HG03571 (cell line): ENCODE data around the gene SLC9B1.
"Not testable (repeated sequence)": the region's sequence is repeated elsewhere in the genome, so short reads cannot be mapped to it uniquely, and the experiment has no call there.

Experiments
- ATAC-seq: cut with Tn5 transposase; IDR thresholded peaks from one replicate; pipeline ENCODE4 v1.9.1; 2021; ENCODE audit not compliant: unreplicated experiment

SLC9B1 gene

DNA sequence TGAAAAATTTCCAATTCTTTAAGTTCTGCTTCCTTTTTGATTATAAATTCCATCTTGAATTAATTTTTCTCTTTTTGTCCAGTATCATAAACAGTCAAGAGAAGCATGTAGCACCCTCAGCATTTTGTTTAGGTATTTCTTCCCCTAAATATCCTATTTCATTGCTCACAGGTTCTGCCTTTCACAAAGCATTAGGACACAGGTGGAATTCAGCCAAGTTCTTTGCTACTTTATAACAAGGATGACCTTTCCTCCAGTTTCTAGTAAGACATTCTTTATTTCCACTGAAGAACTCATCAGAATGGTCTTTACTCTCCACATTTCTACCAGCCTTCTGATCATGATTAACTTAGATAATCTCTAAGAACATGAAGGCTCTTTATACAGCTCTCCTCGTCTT is 7.4 kb downstream of the SLC9B1 start:
- ATAC-seq: no peak

DNA sequence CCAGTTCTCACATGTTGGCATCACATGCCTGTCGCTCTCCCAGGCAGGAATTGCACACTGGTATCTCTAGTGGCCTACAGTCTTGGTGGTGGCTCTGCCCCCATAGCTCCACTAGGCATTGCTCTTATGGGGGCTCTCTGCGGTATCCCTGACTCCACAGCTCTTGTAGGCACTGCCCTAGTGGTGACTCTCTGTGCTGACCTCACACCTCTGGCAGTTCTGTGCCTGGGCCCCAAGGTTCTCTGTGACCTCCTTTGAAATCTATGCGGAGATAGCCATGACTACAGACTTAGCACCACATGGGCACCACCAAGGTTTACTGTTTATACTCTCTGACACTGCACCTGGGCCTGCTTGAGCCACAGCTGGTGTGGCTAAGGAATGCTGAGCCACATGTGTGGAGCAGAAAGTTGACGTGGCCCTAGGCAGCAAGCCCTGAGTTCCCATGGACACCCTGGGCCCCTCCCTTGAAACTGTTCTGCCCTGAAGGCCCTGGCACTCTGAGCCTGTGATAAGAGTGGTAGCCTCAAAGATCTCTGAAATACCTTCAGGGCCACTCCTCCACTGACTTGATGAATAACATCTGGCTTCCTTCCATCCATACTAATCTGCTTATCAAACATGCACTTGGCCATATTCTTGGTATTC is 8.0 kb downstream of the SLC9B1 start:
- ATAC-seq: no peak

DNA sequence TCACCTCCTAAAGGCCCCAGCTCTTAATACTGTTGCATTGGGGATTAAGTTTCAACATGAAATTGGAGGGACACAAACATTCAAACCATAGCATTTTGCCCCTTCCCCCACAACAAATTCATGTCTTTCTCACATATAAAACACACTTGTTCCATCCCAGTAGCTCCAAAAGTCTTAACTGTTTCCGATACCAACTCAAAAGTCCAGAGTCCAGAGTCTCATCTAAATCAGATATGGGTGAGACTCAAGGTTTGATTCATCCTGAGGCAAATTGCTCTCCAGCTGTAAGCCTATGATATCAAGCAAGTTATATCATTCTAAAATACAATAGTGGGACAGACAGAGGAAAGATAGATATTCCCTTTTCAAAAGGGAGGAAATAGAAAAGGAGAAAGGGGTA is 8.7 kb downstream of the SLC9B1 start:
- no peak for ATAC-seq

DNA sequence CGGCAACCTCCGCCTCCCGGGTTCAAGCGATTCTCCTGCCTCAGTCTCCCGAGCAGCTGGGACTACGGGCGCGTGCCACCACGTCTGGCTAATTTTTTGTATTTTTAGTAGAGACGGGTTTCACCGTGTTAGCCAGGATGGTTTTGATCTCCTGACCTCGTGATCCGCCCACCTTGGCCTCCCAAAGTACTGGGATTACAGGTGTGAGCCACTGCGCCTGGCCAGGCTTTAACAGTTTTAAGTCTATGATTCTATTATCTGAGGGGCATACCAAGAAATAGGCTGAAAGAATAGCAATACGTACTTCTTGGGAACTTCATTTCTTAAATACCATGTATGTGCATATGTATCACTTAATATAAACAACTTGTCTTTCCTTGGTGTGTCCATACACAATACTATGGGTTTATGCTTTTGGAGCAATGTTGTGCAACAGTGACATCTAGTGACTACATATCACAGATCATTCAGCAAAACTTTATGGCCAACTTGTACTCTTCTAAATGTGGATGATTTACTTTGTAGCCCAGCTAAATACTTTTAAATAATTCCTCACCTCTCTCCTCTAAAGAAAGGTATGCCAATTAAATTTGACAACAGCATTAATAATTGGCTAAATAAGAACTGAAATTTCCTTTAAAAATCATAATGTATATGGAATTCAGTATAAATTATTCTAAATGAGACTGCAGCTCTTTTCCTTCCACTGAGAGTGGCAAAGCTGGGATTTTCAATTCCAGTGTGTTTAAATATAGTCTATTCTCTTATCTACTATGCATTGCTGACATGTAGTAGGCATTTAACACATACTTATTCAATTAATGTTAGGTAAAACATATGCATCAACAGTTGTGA is 10.4 kb downstream of the SLC9B1 start:
- ATAC-seq: peak; percentile 86

DNA sequence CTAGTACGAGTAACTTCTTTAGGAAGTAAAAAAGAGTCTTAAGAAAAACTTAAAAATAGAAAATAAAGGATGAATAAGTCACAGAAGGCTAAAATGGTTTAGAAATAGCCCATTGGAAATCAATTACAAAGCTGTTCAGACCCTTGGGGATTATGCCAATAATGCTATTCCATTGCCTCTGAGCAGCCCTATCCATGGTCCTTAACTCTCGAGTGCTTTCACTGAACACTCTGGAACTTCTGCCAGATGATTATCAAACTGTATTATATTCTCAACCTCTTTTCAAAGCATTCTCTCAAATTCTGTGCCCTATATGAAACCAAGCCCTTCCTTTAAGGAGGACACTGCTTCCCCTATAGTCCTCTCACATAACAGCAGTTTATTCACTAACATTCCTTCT is 17.0 kb downstream of the SLC9B1 start:
- ATAC-seq: no peak

DNA sequence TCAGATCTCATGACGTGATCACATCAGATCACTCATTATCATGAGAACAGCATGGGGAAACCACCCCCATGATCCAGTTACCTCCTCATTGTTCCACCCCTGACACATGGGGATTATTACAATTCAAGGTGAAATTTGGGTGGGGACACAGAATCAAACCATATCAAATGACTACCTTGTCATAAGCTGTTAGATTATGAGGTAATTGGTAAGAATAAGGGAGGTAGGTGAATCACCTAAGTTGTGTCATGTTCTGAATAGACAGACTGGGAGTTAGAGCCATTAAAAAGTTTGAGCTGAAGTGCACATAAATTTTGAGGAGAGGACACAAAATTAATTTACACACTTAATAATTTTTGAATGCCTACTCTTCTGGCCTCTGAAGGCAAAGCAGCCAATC is 24.7 kb downstream of the SLC9B1 start:
- ATAC-seq: no peak

DNA sequence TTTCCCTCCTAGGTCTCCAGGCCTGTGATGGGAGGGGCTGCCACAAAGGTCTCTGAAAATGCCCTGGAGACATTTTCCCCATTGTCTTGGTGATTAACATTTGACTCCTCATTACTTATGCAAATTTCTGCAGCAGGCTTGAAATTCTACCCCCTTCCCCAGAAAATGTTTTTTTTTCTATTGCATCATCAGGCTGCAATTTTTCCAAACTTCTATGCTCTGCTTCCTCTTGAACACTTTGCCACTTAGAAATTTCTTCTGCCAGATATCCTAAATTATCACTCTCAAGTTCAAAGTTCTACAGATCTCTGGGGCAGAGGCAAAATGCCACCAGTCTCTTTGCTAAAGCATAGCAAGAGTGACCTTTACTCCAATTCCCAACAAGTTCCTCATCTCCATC is 25.5 kb downstream of the SLC9B1 start:
- ATAC-seq: not testable (repeated sequence)

GRCh38 chr4:102988429-102989020 is 31.0 kb downstream of the SLC9B1 start:
- no peak for ATAC-seq

GRCh38 chr4:102981005-102981404 is 38.5 kb downstream of the SLC9B1 start:
- ATAC-seq: no peak

- not testable (repeated sequence) for ATAC-seq
These were observed 57.7 kb downstream of the SLC9B1 start for GRCh38 chr4:102961813-102962212.

DNA sequence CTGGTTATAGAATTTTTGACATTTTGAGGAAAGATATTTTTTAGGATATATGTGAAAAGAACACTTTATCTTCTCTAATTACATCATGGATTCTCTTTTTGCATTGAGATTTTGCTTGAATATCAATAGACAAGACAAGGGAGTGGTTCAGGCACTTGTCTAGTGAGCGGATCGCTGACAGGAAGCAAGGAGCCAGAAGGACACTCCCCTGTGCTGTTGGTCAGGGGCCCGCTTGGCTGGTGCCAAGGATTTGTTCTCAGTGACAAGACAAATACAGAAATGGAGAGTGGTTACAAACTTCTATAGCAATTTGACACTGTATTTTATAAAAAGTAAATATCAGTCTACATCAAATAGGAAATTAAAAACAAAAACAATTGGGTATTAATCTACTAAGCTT is 60.0 kb downstream of the SLC9B1 start:
- ATAC-seq: no peak

DNA sequence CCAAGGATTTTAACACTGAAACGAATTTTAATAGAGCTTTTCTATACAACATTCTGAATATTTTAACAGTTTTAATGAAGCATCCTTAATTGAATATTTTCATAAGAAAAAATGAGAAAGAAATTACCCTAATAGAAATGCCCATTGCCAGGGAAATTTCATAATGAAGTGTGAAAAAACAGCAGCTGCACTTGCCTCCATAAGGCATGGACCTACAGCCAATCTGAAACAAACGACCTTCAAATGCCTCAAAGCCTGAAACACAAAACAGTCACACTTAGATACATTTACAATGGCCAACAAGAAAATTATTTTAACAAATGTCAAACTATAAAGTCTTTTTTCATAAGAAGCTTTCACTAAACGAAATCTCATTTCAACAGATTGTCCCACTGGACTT is 74.4 kb downstream of the SLC9B1 start:
- no peak for ATAC-seq

GRCh38 chr4:102938063-102938462 is 81.4 kb downstream of the SLC9B1 start:
- ATAC-seq: not testable (repeated sequence)

- ATAC-seq: no peak
These were observed 83.8 kb downstream of the SLC9B1 start for GRCh38 chr4:102935716-102936115.

GRCh38 chr4:102919697-102920096 is 99.8 kb downstream of the SLC9B1 start:
- not testable (repeated sequence) for ATAC-seq

- no peak for ATAC-seq
These were observed 100.6 kb downstream of the SLC9B1 start for GRCh38 chr4:102918859-102919258.

DNA sequence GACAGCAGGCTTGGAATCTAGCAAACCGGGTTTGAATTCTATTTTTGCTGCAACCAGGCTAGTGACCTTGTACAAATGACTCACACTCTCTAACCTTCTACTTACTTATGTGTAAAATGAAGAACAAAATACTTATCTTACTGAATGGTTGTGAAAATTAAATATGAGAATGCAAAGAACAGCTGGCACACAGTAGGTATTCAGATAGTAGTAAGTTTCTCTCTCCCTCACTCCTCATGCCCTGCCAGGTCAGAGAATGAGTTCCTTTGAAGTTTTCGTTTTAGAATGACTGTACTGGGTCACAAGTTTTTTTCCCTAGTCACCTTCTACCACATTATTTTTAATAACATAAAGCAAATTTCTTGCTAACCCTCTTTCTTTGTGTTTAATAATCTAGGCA is 117.7 kb downstream of the SLC9B1 start:
- ATAC-seq: no peak

DNA sequence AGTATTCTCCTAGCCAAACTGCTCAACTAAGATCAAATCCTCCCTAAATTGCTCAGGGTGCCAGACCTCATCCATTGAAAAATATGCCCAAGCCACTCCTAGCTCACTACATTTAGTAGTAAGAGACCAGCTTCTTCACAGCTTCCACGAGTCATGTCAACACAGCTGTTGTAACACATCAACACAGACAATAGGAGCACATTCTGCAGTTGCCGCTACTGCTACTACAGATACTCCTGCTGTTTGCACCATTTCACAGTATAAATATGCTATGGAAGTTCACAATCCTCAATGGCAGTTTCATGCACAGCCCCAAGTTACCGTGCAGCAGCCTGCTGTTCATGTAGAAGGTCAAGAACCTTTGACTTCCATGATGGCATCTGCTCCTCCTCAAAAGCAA is 121.9 kb downstream of the SLC9B1 start:
- ATAC-seq: not testable (repeated sequence)

GRCh38 chr4:102896547-102896946 is 123.0 kb downstream of the SLC9B1 start:
- ATAC-seq: not testable (repeated sequence)

GRCh38 chr4:102889866-102890265 is 129.6 kb downstream of the SLC9B1 start:
- not testable (repeated sequence) for ATAC-seq

DNA sequence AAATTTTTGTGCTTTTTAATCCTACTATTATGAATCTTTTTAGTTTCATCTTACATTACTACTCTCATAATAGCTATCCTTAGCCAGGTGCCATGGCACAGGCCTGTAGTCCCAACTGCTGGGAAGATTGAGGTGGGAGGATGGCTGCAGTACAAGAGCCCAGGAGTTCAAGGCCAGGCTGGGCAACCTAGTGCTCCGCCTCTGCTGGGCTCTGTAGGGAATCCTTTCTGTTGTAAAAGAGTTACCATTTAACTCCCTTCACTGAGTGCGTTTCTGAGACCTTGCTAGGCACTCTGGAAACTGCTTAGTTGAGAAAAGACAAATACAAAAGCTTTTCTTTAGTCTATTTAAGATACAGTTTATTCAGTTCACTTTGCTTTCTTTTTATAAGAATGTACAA is 130.9 kb downstream of the SLC9B1 start:
- not testable (repeated sequence) for ATAC-seq

GRCh38 chr4:102883278-102883677 is 136.2 kb downstream of the SLC9B1 start:
- no peak for ATAC-seq
